GM18505 (cell line): ENCODE results near the gene LTB4R.
A peak's percentile ranks its signal among the peaks of the same experiment; 100 is the strongest.

Experiments
- ATAC-seq: cut with Tn5 transposase; IDR thresholded peaks from one replicate; pipeline ENCODE4 v1.9.1; 2021; ENCODE audit not compliant: unreplicated experiment
- POLR2A ChIP-seq: IDR thresholded peaks from 4 replicates; pipeline ENCODE4 v1.6.1; 2011; ENCODE audit warnings: borderline replicate concordance; ENCODE audit not compliant: insufficient read depth, insufficient read length; ENCODE audit errors: extremely low read depth

The LTB4R gene

GRCh38 chr14:24283796-24284460 is 27.4 kb upstream of the LTB4R start:
- TF ChIP-seq POLR2A, result no peak
- no peak for ATAC-seq

- no peak for TF ChIP-seq POLR2A
- ATAC-seq, result no peak
Observed at GRCh38 chr14:24284501-24285035, 26.7 kb upstream of the LTB4R start.

- TF ChIP-seq POLR2A, result no peak
- no peak for ATAC-seq
Observed at GRCh38 chr14:24285351-24285750, 26.0 kb upstream of the LTB4R start.

GRCh38 chr14:24286996-24287395 is 24.3 kb upstream of the LTB4R start:
- ATAC-seq, result no peak
- no peak for TF ChIP-seq POLR2A

- ATAC-seq, result no peak
- TF ChIP-seq POLR2A, result no peak
Observed at GRCh38 chr14:24289649-24290280, 21.5 kb upstream of the LTB4R start.

GRCh38 chr14:24290746-24291145 is 20.6 kb upstream of the LTB4R start:
- no peak for TF ChIP-seq POLR2A
- ATAC-seq, result no peak

- no peak for ATAC-seq
- no peak for TF ChIP-seq POLR2A
Observed at GRCh38 chr14:24291446-24292117, 19.7 kb upstream of the LTB4R start.

GRCh38 chr14:24292118-24292807 is 19.0 kb upstream of the LTB4R start:
- TF ChIP-seq POLR2A, result no peak
- no peak for ATAC-seq

GRCh38 chr14:24293525-24293924 is 17.8 kb upstream of the LTB4R start:
- TF ChIP-seq POLR2A, result no peak
- ATAC-seq, result no peak

GRCh38 chr14:24296341-24297157 is 14.8 kb upstream of the LTB4R start:
- peak; percentile 48 for ATAC-seq
- no peak for TF ChIP-seq POLR2A

GRCh38 chr14:24297190-24297964 is 13.9 kb upstream of the LTB4R start:
- no peak for TF ChIP-seq POLR2A

GRCh38 chr14:24298892-24299254 is 12.4 kb upstream of the LTB4R start:
- no peak for TF ChIP-seq POLR2A
- peak; percentile 1 for ATAC-seq

More at GRCh38 chr14:24297190-24297964, 13.9 kb upstream of the LTB4R start:
- ATAC-seq, result peak; percentile 26
